ENCODE results near the gene PALM. TPM values are rescaled to one million over a fixed set of nuclear protein-coding genes. Genes with fewer than 3 reads are reported as not detected.

PALM gene
- total RNA-seq, 1 experiment from 2014 or later, result 18.5 TPM

DNA sequence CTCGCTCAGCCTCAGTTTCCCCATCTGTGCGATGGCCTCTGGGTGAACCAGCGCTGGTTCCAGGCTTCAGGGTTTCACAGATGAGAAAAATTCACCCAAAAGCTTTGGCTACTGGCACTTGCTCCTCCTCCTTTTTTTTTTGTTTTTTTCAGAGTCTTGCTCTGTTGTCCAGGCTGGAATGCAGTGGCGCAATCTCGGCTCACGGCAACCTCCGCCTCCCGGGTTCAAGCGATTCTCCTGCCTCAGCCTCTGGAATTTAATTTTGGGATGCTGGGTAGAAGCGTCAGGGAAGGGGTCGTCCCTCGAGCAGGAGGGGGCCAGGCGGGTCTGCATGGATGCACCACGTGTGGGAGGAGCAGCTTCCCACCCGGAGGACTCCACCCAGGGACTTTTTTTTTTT is 20.5 kb upstream of the PALM start:
- Mint-ChIP-seq H3K9me3 (peaks cover 3 to 5% of the 10 kb centered on the region in 2 experiments; a peak in 2 of 5 replicates), H3K27ac (no peak overlapping the region), H3K27me3 (ENCODE audit: low read depth) (peaks cover 10% of the 10 kb centered on the region), H3K36me3 (ENCODE audit: insufficient read depth in 1 of 3, low read depth in 3 of 3) (no peaks in the 10 kb centered on the region), H3K4me1 (peaks cover 3% of the 10 kb centered on the region in 2 experiments; a peak in 1 of 4 replicates), H3K4me3 (no peak overlapping the region)
- no CpG with 5 or more reads among the region's 15 CpGs for WGBS (ENCODE audit: extremely low coverage, insufficient read length, low lambda C conversion rate)
- Histone ChIP-seq H4K91ac (ENCODE audit: insufficient read length, low read depth, low read length) (no peak overlapping the region), H2BK120ac (ENCODE audit: low read depth, low read length, poor library complexity, severe bottlenecking) (no peak overlapping the region), H3K23ac (ENCODE audit: insufficient read length, low read depth, low read length) (no peak overlapping the region), H4K8ac (replicated peaks; ENCODE audit: insufficient read length, low read depth, low read length) (no peak overlapping the region), H3K79me1 (ENCODE audit: insufficient read depth, low read depth, low read length, poor library complexity, severe bottlenecking) (no peaks in the 10 kb centered on the region), H3K4me2 (ENCODE audit: insufficient read depth, insufficient read length, low read length) (no peak overlapping the region), H3K27ac (ENCODE audit: insufficient read length, low read depth, low read length) (no peak overlapping the region), H3K9me3 (ENCODE audit: control insufficient read depth, low read depth, low read length) (no peaks in the 10 kb centered on the region), H2BK12ac (ENCODE audit: insufficient read length, low read depth, low read length) (no peak overlapping the region), H3K56ac (ENCODE audit: insufficient read length, low read depth, low read length) (no peak overlapping the region), H3K4me1 (ENCODE audit: insufficient read depth, low read length) (no peaks in the 10 kb centered on the region), H3K23me2 (ENCODE audit: insufficient read length, low read depth, low read length, poor library complexity, severe bottlenecking) (no peaks in the 10 kb centered on the region), H2BK20ac (ENCODE audit: low read depth, low read length, poor library complexity, severe bottlenecking) (no peak overlapping the region), H2BK5ac (ENCODE audit: insufficient read length, low read length) (no peak overlapping the region), H4K5ac (ENCODE audit: insufficient read length, low read depth, low read length) (no peak overlapping the region), H3K4ac (ENCODE audit: low read depth, low read length) (no peak overlapping the region), H3K18ac (ENCODE audit: insufficient read length, low read depth, low read length) (no peak overlapping the region), H3K79me2 (ENCODE audit: insufficient read depth, low read length) (no peaks in the 10 kb centered on the region), H2BK15ac (ENCODE audit: low read depth, low read length) (no peak overlapping the region), H3K27me3 (ENCODE audit: insufficient read depth, low read length) (no peaks in the 10 kb centered on the region), H4K20me1 (ENCODE audit: control insufficient read depth, insufficient read depth, insufficient read length) (no peaks in the 10 kb centered on the region), H2AFZ (ENCODE audit: low read length) (no peak overlapping the region), H3K9ac (ENCODE audit: extremely low read depth, insufficient read length, low read length) (no peak overlapping the region), H3T11ph (ENCODE audit: low read length) (no peak overlapping the region), H3K14ac (ENCODE audit: insufficient read depth, low read length) (no peak overlapping the region), H2AK5ac (ENCODE audit: insufficient read length, low read length) (no peak overlapping the region)
- DNase-seq, result no peak
- TF ChIP-seq, protein P1, sequence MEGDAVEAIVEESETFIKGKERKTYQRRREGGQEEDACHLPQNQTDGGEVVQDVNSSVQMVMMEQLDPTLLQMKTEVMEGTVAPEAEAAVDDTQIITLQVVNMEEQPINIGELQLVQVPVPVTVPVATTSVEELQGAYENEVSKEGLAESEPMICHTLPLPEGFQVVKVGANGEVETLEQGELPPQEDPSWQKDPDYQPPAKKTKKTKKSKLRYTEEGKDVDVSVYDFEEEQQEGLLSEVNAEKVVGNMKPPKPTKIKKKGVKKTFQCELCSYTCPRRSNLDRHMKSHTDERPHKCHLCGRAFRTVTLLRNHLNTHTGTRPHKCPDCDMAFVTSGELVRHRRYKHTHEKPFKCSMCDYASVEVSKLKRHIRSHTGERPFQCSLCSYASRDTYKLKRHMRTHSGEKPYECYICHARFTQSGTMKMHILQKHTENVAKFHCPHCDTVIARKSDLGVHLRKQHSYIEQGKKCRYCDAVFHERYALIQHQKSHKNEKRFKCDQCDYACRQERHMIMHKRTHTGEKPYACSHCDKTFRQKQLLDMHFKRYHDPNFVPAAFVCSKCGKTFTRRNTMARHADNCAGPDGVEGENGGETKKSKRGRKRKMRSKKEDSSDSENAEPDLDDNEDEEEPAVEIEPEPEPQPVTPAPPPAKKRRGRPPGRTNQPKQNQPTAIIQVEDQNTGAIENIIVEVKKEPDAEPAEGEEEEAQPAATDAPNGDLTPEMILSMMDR (conservative IDR thresholded peaks at IDR 0.05), result no peak
